Right atrium auricular region (tissue), 2 donors: ENCODE results near the gene C16orf96. TPM values are rescaled to one million over a fixed set of nuclear protein-coding genes. Genes with fewer than 3 reads are reported as not detected.

Source experiments
- DNase-seq: peaks from one replicate; pipeline ENCODE4 v3.0.0-alpha.2; 2019; ENCODE audit warnings: low spot score
- H3K27ac ChIP-seq, 2 donors: fragments of 200-600 bp; sonication (generic); 1 replicate in 1 of 2; 2 replicates in 1 of 2; pipeline ENCODE4 v1.5.1; 2016 to 2019
- H3K27me3 ChIP-seq, 2 donors: fragments of 200-600 bp; sonication (generic); one replicate each; pipeline versions ENCODE4 v1.5.1 to v1.6.0; 2017 to 2019
- H3K36me3 ChIP-seq: fragments of 200-600 bp; sonication (generic); one replicate; pipeline ENCODE4 v1.5.1; 2016
- H3K4me1 ChIP-seq, 2 donors: fragments of 200-600 bp; sonication (generic); one replicate each; pipeline versions ENCODE4 v1.5.1 to v1.6.0; 2017 to 2019
- H3K4me3 ChIP-seq, 2 donors: fragments of 200-600 bp; sonication (generic); 1 replicate in 1 of 2; 2 replicates in 1 of 2; pipeline ENCODE4 v1.5.1; 2017 to 2019; ENCODE audit warnings: mild to moderate bottlenecking in 1 of 2, moderate library complexity in 1 of 2
- H3K9me3 ChIP-seq, 2 donors: fragments of 200-600 bp; sonication (generic); one replicate each; pipeline ENCODE4 v1.5.1; 2019
- total RNA-seq, 2 donors: library from RNA; depleted of rRNA; stranded (reverse); fragments of >200 nt; gene quantifications; one replicate each; pipeline ENCODE4 v1.1.0, GENCODE V29; 2016
- TF ChIP-seq, protein P1 (sequence below), 2 donors: fragments of 200-600 bp; sonication (generic); IDR thresholded peaks; one replicate each; pipeline ENCODE4 v1.5.1; 2019; ENCODE audit warnings: antibody characterized with exemption in 2 of 2

Gene C16orf96
- total RNA-seq, 2 donors from 2014 or later: 0.24 TPM; not detected in 1

GRCh38 chr16:4534151-4534790 lies 21.9 kb upstream of the C16orf96 start:
- Histone ChIP-seq H3K4me3 (no peak overlapping the region), H3K4me1 (peaks cover 0 to 32% of the 10 kb centered on the region in 2 donors), H3K27ac (peak overlapping the region; percentile 24 to 39), H3K36me3 (no peaks in the 10 kb centered on the region), H3K27me3 (no peaks in the 10 kb centered on the region), H3K9me3 (no peaks in the 10 kb centered on the region)
- TF ChIP-seq, protein P1, sequence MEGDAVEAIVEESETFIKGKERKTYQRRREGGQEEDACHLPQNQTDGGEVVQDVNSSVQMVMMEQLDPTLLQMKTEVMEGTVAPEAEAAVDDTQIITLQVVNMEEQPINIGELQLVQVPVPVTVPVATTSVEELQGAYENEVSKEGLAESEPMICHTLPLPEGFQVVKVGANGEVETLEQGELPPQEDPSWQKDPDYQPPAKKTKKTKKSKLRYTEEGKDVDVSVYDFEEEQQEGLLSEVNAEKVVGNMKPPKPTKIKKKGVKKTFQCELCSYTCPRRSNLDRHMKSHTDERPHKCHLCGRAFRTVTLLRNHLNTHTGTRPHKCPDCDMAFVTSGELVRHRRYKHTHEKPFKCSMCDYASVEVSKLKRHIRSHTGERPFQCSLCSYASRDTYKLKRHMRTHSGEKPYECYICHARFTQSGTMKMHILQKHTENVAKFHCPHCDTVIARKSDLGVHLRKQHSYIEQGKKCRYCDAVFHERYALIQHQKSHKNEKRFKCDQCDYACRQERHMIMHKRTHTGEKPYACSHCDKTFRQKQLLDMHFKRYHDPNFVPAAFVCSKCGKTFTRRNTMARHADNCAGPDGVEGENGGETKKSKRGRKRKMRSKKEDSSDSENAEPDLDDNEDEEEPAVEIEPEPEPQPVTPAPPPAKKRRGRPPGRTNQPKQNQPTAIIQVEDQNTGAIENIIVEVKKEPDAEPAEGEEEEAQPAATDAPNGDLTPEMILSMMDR (IDR thresholded peaks at IDR 0.05): no peak
- no peak for DNase-seq

DNA sequence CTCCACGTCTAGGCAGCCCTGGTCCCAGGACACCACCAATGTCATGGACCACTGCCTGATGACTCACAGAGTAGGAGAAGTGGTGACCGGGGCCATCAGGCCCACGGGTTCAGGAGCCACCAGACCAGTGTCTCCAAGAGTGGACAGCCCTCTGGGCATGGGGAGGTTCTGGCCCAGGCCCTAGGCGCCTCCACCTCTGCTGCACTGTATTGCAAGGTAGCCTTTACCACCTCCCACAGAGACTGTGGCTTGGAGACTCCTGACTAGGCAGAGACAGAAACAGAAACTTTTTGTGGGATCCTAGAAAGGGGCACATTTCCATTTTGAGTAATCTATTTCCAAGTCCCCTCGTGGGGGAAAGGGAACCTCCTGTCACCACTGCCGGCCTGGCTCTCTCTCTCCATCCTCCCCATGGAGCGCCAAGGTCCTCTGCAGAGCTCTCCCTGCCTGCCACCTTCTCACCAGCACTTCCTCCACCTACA lies 20.5 kb upstream of the C16orf96 start:
- peaks cover 0 to 25% of the 10 kb centered on the region in 2 donors for H3K4me1 ChIP-seq
- H3K9me3 ChIP-seq: no peaks in the 10 kb centered on the region
- no peak overlapping the region for H3K4me3 ChIP-seq

DNA sequence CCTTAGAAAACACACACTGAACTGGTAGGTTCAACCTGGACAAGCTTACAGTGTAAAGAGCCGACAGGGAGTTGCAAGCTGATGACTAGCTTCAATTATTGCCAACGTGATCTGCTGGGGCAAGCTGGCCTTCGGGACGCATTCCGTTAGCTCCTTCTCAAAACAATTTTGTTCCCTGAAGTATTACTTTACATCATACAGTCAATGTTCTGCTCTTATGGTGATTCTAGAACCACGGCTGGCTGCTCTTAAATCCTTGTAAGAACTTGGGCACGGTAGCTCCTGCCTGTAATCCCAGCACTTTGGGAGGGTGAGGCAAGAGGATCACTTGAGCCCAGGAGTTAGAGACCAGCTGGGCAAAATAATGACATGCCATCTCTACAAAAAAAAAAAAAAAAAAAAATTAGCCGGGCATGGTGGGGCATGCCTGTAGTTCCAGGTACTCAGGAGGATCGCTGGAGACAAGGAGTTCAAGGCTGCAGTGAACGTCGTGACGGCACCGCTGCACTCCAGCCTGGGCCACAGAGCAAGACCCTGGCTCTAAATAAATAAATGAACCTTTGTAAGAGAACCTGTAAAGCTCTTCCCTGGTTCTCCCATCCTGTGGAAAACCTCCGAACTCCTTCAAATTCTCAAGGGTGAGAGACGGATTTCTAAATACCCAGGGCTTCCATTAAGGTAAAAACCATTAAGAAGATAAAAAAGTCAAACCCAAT lies 19.6 kb upstream of the C16orf96 start:
- Histone ChIP-seq H3K4me1 (peaks cover 0 to 25% of the 10 kb centered on the region in 2 donors), H3K27me3 (no peaks in the 10 kb centered on the region), H3K27ac (peak overlapping the region in 1 of 2 donors; percentile 94), H3K36me3 (no peaks in the 10 kb centered on the region), H3K4me3 (no peak overlapping the region), H3K9me3 (no peaks in the 10 kb centered on the region)
- no peak for DNase-seq
- TF ChIP-seq, protein P1 (IDR thresholded peaks at IDR 0.05): no peak

More for the DNA sequence above, 20.5 kb upstream of the C16orf96 start:
- Histone ChIP-seq H3K36me3 (no peaks in the 10 kb centered on the region), H3K27me3 (no peaks in the 10 kb centered on the region), H3K27ac (no peak overlapping the region)
- DNase-seq: no peak
- TF ChIP-seq, protein P1 (IDR thresholded peaks at IDR 0.05): no peak

DNA sequence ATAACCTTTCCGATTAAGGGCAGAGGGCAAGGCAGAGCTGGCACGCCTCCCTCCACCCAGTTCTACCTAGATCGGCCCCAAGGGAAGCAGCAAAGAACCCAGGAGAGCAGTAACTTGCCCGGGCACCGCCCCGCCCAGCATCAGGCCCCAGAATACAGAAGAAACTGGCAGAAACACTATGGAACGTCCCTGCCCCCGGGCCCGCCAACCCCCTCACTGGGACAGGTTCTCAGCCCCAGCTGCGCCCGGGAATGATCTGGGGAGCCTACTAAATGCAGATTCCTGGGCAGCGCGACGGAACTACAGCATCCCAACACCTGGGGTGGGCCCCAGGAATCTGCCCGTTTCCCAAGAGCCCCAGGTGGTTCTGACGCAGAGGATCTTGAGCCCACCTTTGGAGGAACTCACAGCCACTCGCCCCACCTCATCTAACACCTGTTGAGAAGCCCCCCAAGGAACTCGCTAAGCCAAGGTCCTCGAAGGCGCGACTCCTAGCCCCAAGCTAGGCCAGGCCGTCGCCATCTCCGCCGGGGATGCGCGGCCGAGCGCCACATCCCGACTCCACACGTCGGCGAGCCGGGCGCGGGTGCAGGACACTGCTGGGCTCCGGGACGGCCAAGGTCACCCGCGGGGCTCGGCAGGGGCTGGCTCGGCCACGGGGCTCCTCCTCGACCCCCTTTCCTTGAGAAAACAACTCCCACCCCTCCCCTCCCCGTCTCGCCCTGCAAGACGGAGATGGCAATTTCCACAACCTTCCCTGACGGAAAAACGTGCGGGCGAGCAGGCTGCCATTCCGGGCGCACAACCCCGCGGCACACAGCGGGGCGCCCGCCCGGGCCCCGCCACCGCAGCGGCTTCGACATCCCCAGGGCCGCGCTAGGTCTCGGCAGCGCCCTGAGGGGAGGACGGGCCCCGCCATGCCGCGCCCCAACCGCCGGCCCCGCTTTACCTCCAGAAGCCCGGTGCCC lies 18.5 kb upstream of the C16orf96 start:
- no peak for DNase-seq
- peaks cover 0 to 25% of the 10 kb centered on the region in 2 donors for H3K4me1 ChIP-seq
- no peaks in the 10 kb centered on the region for H3K9me3 ChIP-seq
- TF ChIP-seq, protein P1 (IDR thresholded peaks at IDR 0.05): no peak
- H3K27me3 ChIP-seq: no peaks in the 10 kb centered on the region
- no peaks in the 10 kb centered on the region for H3K36me3 ChIP-seq
- peak overlapping the region; percentile 94 to 97 for H3K27ac ChIP-seq
- H3K4me3 ChIP-seq: peak overlapping the region; percentile 79 to 85

DNA sequence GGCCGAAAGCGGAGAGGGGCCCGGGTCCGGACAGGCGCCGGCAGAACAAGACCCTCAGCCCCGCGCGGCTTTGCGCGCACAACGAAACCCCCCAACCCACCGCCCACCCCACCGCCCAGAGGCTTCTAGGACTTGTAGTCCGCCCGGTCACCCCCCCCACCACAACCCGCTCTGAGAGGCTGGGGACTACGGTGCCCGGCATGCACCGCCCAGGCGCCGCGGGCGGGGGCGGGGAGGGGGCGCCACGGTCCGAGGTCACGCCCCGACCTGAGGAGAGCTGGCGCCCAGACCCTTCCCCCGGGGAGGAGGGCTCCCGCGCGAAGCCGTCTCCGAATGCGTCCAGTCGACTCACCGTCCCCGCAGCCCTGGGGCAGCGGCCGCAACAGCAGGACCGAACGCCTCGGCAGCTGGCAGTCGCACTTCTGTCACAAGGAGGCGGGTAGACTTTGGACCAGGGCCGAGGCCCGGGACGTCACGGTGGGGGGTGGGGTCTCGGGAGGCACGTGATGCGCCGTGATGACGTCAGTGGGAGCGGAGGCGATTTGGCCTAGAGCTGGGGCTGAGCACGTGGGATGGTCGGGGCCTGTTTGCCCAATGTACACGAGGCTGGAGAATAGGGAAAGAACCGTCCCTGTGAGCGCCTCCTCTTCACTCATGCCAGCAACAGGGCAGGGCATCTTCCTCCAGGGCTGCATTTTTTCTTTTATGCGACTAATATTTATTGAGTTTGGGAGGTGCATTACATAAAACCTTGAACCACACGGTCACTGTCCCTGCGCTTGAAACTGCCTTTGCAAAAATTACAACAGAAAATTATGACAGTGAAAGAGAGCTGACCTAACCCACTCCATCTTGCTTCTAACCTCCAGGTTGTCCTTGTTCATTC lies 17.5 kb upstream of the C16orf96 start, which contains the start of gene CDIP1:
Gene CDIP1 (minus strand): TSS at position 424 of the 886 bp plus-strand sequence. CDS start 24,643 bp downstream, outside the sequence.
- no peaks in the 10 kb centered on the region for H3K9me3 ChIP-seq
- DNase-seq: peak; percentile 99

More for the DNA sequence above, 17.5 kb upstream of the C16orf96 start, which contains the start of gene CDIP1:
- H3K4me3 ChIP-seq: peak within 1 kb of the TSS; percentile 79 to 85
- no peaks in the 10 kb centered on the region for H3K27me3 ChIP-seq
- H3K36me3 ChIP-seq: no peaks in the 10 kb centered on the region
- TF ChIP-seq, protein P1 (IDR thresholded peaks at IDR 0.05): no peak
- peak within 1 kb of the TSS; percentile 94 to 97 for H3K27ac ChIP-seq
- H3K4me1 ChIP-seq: peaks cover 0 to 22% of the 10 kb centered on the region in 2 donors
